ENCODE measurements around the gene ZNF688.

ZNF688 gene

DNA sequence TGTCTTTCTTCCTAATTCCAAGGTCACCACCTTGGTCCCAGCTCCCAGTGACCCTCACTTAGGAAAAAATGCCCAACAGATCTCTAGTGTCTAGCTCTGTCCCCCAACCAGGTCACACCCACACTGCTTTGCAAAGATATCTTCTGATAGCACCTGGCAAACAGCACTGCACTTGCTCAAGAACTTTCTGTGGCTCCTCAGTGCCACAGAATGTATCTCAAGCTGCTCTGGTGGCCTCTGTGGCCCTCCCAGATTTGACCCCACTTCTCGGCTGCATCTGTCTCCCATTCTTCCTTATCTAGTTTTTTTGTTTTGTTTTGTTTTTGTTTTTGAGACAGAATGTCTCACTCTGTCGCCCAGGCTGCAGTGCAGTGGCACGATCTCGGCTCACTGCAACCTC, 5.0 kb downstream of the ZNF688 start:
- TF ChIP-seq, protein P1, sequence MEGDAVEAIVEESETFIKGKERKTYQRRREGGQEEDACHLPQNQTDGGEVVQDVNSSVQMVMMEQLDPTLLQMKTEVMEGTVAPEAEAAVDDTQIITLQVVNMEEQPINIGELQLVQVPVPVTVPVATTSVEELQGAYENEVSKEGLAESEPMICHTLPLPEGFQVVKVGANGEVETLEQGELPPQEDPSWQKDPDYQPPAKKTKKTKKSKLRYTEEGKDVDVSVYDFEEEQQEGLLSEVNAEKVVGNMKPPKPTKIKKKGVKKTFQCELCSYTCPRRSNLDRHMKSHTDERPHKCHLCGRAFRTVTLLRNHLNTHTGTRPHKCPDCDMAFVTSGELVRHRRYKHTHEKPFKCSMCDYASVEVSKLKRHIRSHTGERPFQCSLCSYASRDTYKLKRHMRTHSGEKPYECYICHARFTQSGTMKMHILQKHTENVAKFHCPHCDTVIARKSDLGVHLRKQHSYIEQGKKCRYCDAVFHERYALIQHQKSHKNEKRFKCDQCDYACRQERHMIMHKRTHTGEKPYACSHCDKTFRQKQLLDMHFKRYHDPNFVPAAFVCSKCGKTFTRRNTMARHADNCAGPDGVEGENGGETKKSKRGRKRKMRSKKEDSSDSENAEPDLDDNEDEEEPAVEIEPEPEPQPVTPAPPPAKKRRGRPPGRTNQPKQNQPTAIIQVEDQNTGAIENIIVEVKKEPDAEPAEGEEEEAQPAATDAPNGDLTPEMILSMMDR (conservative IDR thresholded peaks at IDR 0.05; ENCODE audit: low read depth) = no peak
- ChIA-PET CTCF (no interaction called here), POLR2A (ENCODE audit: low non-redundant PET) (no interaction called here)
- H3K27ac ChIP-seq = peak overlapping the region; percentile 95
- no peak for DNase-seq (ENCODE audit: low spot score)

GRCh38 chr16:30565984-30566383, 5.5 kb downstream of the ZNF688 start:
- POLR2A ChIA-PET (ENCODE audit: low non-redundant PET) = no interaction called here
- TF ChIP-seq, protein P1 (conservative IDR thresholded peaks at IDR 0.05; ENCODE audit: low read depth) = no peak
- H3K27ac ChIP-seq = peak overlapping the region; percentile 95
- CTCF ChIA-PET = interaction anchor here (0.6 kb wide), 1 partner anchor 19 kb away, joined by 4 read pairs; no protein-coding TSS in a partner anchor
- no peak for DNase-seq (ENCODE audit: low spot score)

DNA sequence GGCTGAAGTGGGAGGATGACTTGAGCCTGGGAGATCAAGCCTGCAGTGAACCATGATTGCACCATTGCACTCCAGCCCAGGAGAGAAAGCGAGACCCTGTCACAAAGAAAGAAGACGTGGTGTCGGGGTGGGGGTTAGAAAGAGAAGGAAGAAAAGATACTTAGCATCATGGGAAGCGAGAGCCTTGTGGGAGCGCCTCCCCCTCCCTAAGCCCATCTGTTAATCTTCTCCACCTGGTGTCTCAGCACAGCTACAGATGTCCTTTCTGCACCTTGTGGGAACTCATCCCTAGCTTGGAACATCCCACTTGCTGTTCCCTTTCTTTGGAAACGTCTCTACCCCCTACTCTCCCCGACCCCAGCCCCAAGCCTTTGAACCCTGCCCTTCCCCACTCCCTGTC, 6.0 kb downstream of the ZNF688 start:
- CTCF ChIA-PET = interaction anchor here (0.6 kb wide), 1 partner anchor 19 kb away, joined by 4 read pairs; no protein-coding TSS in a partner anchor
- peak overlapping the region; percentile 95 for H3K27ac ChIP-seq
- POLR2A ChIA-PET (ENCODE audit: low non-redundant PET) = no interaction called here
- no peak for DNase-seq (ENCODE audit: low spot score)
- TF ChIP-seq, protein P1 (conservative IDR thresholded peaks at IDR 0.05; ENCODE audit: low read depth) = no peak

GRCh38 chr16:30562021-30562420, 9.5 kb downstream of the ZNF688 start:
- CTCF ChIA-PET = no interaction called here

DNA sequence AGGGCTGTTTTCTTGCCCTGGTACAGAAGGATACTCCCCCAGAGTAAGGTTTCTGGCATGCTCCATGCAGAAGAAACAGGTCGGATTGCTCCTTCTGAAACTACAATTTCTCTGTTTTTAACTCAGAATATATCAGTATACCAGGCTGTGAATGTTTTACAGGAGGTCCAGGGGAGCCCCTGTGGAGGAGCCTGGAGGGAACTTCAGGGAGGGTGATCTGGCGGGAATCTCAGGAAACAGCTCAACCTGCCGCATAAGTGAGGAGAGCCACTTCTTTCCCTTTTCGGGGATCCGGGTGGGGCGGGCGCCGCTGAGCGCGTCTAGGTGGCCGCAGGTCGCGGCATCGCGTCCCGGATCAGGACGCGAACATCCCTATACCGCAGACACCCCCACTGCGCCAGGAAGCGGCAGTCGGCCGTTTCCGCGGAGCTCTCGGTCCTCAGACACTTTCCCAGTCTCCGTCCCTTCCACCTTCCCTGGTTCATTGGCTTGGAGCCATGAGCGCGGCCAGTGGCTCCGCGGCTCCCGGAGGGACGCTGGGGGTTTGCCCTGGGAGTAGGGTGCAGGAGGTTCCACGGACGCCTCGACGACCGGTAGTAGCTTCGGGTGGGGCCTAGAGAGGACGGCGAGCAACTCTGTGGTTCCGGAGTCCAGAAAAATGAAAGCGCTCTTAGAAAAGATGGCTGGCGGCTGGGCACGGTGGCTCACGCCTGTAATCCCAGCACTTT, 10.3 kb downstream of the ZNF688 start:
- TF ChIP-seq, protein P1 (conservative IDR thresholded peaks at IDR 0.05; ENCODE audit: low read depth) = no peak
- DNase-seq (ENCODE audit: low spot score) = no peak
- peak overlapping the region; percentile 13; the same call in 1 of the 2 replicates for H3K27ac ChIP-seq
- ChIA-PET CTCF (interaction anchor here (0.6 kb wide), 2 partner anchors 17 to 46 kb away, joined by 3 to 4 read pairs; no protein-coding TSS in a partner anchor), POLR2A (ENCODE audit: low non-redundant PET) (no interaction called here)

More at GRCh38 chr16:30562021-30562420, 9.5 kb downstream of the ZNF688 start:
- TF ChIP-seq, protein P1 (conservative IDR thresholded peaks at IDR 0.05; ENCODE audit: low read depth) = no peak
- DNase-seq (ENCODE audit: low spot score) = no peak
- POLR2A ChIA-PET (ENCODE audit: low non-redundant PET) = interaction anchor here (0.7 kb wide), 1 partner anchor 132 kb away, joined by 10 read pairs; no protein-coding TSS in a partner anchor
- no peak overlapping the region for H3K27ac ChIP-seq

GRCh38 chr16:30559690-30560089, 11.8 kb downstream of the ZNF688 start:
- TF ChIP-seq, protein P1 (conservative IDR thresholded peaks at IDR 0.05; ENCODE audit: low read depth) = no peak
- ChIA-PET POLR2A (ENCODE audit: low non-redundant PET) (no interaction called here), CTCF (no interaction called here)
- H3K27ac ChIP-seq = peak overlapping the region; percentile 90
- DNase-seq (ENCODE audit: low spot score) = no peak

Measured in RWPE1 (cell line).